DND-41 (cell line): ENCODE results near the gene ARHGEF2.
"Not testable (repeated sequence)": the region's sequence is repeated elsewhere in the genome, so short reads cannot be mapped to it uniquely, and the experiment has no call there.

ENCODE experiments used
- ATAC-seq: fragments of 200-7000 bp; cut with Tn5 transposase; 3 replicates; pipeline ENCODE4 v1.9.1; 2021; ENCODE audit warnings: low read depth; ENCODE audit not compliant: insufficient read depth
- DNase-seq: peaks from one replicate; pipeline ENCODE4 v3.0.0-alpha.2; 2020
- H2AFZ ChIP-seq: 2 replicates; pipeline ENCODE4 v1.6.0; 2012; ENCODE audit warnings: low read depth, low read length
- H3K27ac ChIP-seq: 2 replicates; pipeline ENCODE4 v1.5.1; 2012; ENCODE audit warnings: low read length, inconsistent platforms
- H3K27me3 ChIP-seq: fragments of 200-600 bp; sonication (generic); 2 replicates; pipeline ENCODE4 v1.6.0; 2012; ENCODE audit warnings: low read length, mild to moderate bottlenecking, inconsistent platforms; ENCODE audit not compliant: insufficient read depth, poor library complexity
- H3K36me3 ChIP-seq: 2 replicates; pipeline ENCODE4 v1.5.1; 2012; ENCODE audit warnings: low read length, inconsistent platforms; ENCODE audit not compliant: insufficient read depth
- H3K4me1 ChIP-seq: 2 replicates; pipeline ENCODE4 v1.5.1; 2012; ENCODE audit warnings: mild to moderate bottlenecking, low read length; ENCODE audit not compliant: insufficient read depth
- H3K4me2 ChIP-seq: 2 replicates; pipeline ENCODE4 v1.6.0; 2012; ENCODE audit warnings: mild to moderate bottlenecking, moderate library complexity, low read length, inconsistent platforms; ENCODE audit not compliant: insufficient read depth
- H3K4me3 ChIP-seq, 2 experiments: fragments of 200-600 bp in 1 of 2; shearing (Covaris generic) in 1 of 2; 2 replicates each; pipeline ENCODE4 v1.5.1; 2012 to 2016; ENCODE audit warnings: inconsistent platforms in 2 of 2, low read length in 2 of 2, mild to moderate bottlenecking in 2 of 2, low read depth in 1 of 2, moderate library complexity in 1 of 2
- H3K79me2 ChIP-seq: 2 replicates; pipeline ENCODE4 v1.6.0; 2012; ENCODE audit warnings: low read length, inconsistent platforms; ENCODE audit not compliant: insufficient read depth
- H3K9ac ChIP-seq: 2 replicates; pipeline ENCODE4 v1.6.0; 2012; ENCODE audit warnings: low read depth, mild to moderate bottlenecking, inconsistent platforms, low read length, moderate library complexity
- H3K9me3 ChIP-seq: 2 replicates; pipeline ENCODE4 v1.5.1; 2012; ENCODE audit warnings: low read length, moderate library complexity, mild to moderate bottlenecking, inconsistent platforms; ENCODE audit not compliant: insufficient read depth, severe bottlenecking
- H4K20me1 ChIP-seq: 2 replicates; pipeline ENCODE4 v1.6.0; 2012; ENCODE audit warnings: low read length; ENCODE audit not compliant: insufficient read depth
- CTCF ChIP-seq: IDR thresholded peaks from 2 replicates; pipeline ENCODE4 v1.5.1; 2012; ENCODE audit warnings: borderline replicate concordance, low read length, moderate library complexity, mild to moderate bottlenecking; ENCODE audit not compliant: poor library complexity, severe bottlenecking; ENCODE audit errors: extremely low read depth
- EZH2 ChIP-seq: IDR thresholded peaks from 3 replicates; pipeline ENCODE4 v1.6.1; 2012; ENCODE audit warnings: borderline replicate concordance, low read depth, mild to moderate bottlenecking, moderate library complexity, low read length, inconsistent platforms; ENCODE audit not compliant: severe bottlenecking

ARHGEF2 gene

GRCh38 chr1:155989242-155990004 is 11.1 kb upstream of the ARHGEF2 start:
- DNase-seq, result peak; percentile 83
- ATAC-seq, result peak; percentile 96
- Histone ChIP-seq H3K9me3 (no peaks in the 10 kb centered on the region), H3K27me3 (no peaks in the 10 kb centered on the region), H3K36me3 (no peaks in the 10 kb centered on the region), H3K9ac (no peak overlapping the region), H3K4me3 (no peak overlapping the region), H4K20me1 (no peaks in the 10 kb centered on the region), H3K79me2 (no peaks in the 10 kb centered on the region), H3K4me2 (no peak overlapping the region), H3K4me1 (no peaks in the 10 kb centered on the region), H3K27ac (no peak overlapping the region), H2AFZ (0 out of 2 replicates have a peak overlapping the region, but pooled peaks have one; percentile 40)
- no peak for TF ChIP-seq EZH2
- peak; percentile 99 for TF ChIP-seq CTCF

- not testable (repeated sequence) for H3K36me3 ChIP-seq, H2AFZ ChIP-seq, H3K27me3 ChIP-seq, H3K4me3 ChIP-seq, ATAC-seq, H4K20me1 ChIP-seq, DNase-seq, H3K4me2 ChIP-seq, H3K27ac ChIP-seq, H3K9ac ChIP-seq, H3K9me3 ChIP-seq, H3K79me2 ChIP-seq, H3K4me1 ChIP-seq
Measured at GRCh38 chr1:155984903-155985645, 6.7 kb upstream of the ARHGEF2 start.

GRCh38 chr1:155984341-155984740 is 6.0 kb upstream of the ARHGEF2 start:
- Histone ChIP-seq H3K36me3 (no peaks in the 10 kb centered on the region), H3K27ac (no peak overlapping the region), H3K4me1 (peaks cover 7% of the 10 kb centered on the region), H3K9me3 (no peaks in the 10 kb centered on the region), H3K9ac (no peak overlapping the region), H4K20me1 (no peaks in the 10 kb centered on the region), H3K4me2 (no peak overlapping the region), H3K79me2 (peaks cover under 1% of the 10 kb centered on the region; the same call in 1 of the 2 replicates), H2AFZ (no peak overlapping the region), H3K4me3 (no peak overlapping the region), H3K27me3 (no peaks in the 10 kb centered on the region)
- DNase-seq (no peak), ATAC-seq (no peak)
- no peak for TF ChIP-seq CTCF
- TF ChIP-seq EZH2, result no peak
